GM12878 (cell line): ENCODE results near the gene DDX51. TPM values are rescaled to one million over a fixed set of nuclear protein-coding genes. Genes with fewer than 3 reads are reported as not detected.
A peak's percentile ranks its signal among the peaks of the same experiment; 100 is the strongest.

Experiments
- ATAC-seq: fragments of 200-7000 bp; cut with Tn5 transposase; 3 replicates; pipeline ENCODE4 v1.9.1; 2020; ENCODE audit warnings: mild to moderate bottlenecking, moderate library complexity
- BruUV-seq: library from RNA; stranded (reverse); fragments of 400-500 nt; replicated peaks from 2 replicates; lab custom pipeline; 2021; lab: Mats Ljungman, UMichigan
- CTCF ChIA-PET: fragments of 300-600 bp; sonication (Branson Sonifier 250); formaldehyde crosslinking; extraction: SDS; loops from one replicate; lab custom pipeline; 2021; ENCODE audit warnings: inconsistent platforms; lab: Yijun Ruan, JAX
- POLR2A ChIA-PET: fragments of 350-600 bp; formaldehyde crosslinking; extraction: SDS; loops from one replicate; lab custom pipeline; 2021; ENCODE audit warnings: inconsistent platforms; lab: Charles Lee
- RAD21 ChIA-PET: fragments of 300-600 bp; sonication (Branson Sonifier 250); formaldehyde crosslinking; loops from one replicate; lab custom pipeline; 2023; ENCODE audit warnings: antibody characterized with exemption; ENCODE audit not compliant: unreplicated experiment; lab: Charles Lee
- SMC1A ChIA-PET: fragments of 300-600 bp; sonication (Branson Sonifier 250); formaldehyde crosslinking; loops from one replicate; lab custom pipeline; 2023; ENCODE audit not compliant: unreplicated experiment, uncharacterized antibody; lab: Charles Lee
- DNase-seq: peaks from one replicate; pipeline ENCODE4 v3.0.0-alpha.2; 2011; ENCODE audit warnings: low read depth, low spot score
- FAIRE-seq: peaks from 3 replicates; lab custom pipeline; 2011; peaks lifted over from hg19 to GRCh38; lab: Jason Lieb, UNC
- H2AFZ ChIP-seq: 2 replicates; pipeline ENCODE4 v1.6.0; 2011; ENCODE audit warnings: low read depth, low read length, control low read depth; ENCODE audit not compliant: control insufficient read depth
- H3K27ac ChIP-seq: 2 replicates; pipeline ENCODE4 v1.5.1; 2011; ENCODE audit warnings: control low read depth; ENCODE audit not compliant: control insufficient read depth, insufficient read depth
- H3K27me3 ChIP-seq, 2 experiments: replicated peaks in 1 of 2; 2 replicates each; pipeline versions ENCODE4 v1.6.0 to v1.6.1; 2011; ENCODE audit warnings: low read length in 1 of 2; ENCODE audit not compliant: control insufficient read depth in 2 of 2, insufficient read depth in 2 of 2
- H3K36me3 ChIP-seq, 2 experiments: 2 replicates each; pipeline ENCODE4 v1.5.1; 2011; ENCODE audit warnings: low read length in 1 of 2; ENCODE audit not compliant: control insufficient read depth in 2 of 2, insufficient read depth in 2 of 2
- H3K4me1 ChIP-seq: 2 replicates; pipeline ENCODE4 v1.6.1; 2011; ENCODE audit warnings: mild to moderate bottlenecking, low read length, moderate library complexity, mixed read lengths; ENCODE audit not compliant: control insufficient read depth, insufficient read depth
- H3K4me2 ChIP-seq: 2 replicates; pipeline ENCODE4 v1.6.0; 2011; ENCODE audit warnings: control low read depth; ENCODE audit not compliant: control insufficient read depth, insufficient read depth
- H3K4me3 ChIP-seq: fragments of 200-600 bp; sonication (generic); 2 replicates; pipeline ENCODE4 v1.5.1; 2016
- H3K79me2 ChIP-seq: 2 replicates; pipeline ENCODE4 v1.6.0; 2011; ENCODE audit warnings: low read length; ENCODE audit not compliant: control insufficient read depth, insufficient read depth
- H3K9ac ChIP-seq: 2 replicates; pipeline ENCODE4 v1.8.0; 2011; ENCODE audit warnings: low read length, control low read depth, mixed read lengths; ENCODE audit not compliant: control insufficient read depth, insufficient read depth
- H3K9me3 ChIP-seq: replicated peaks from 3 replicates; pipeline ENCODE4 v1.5.1; 2011; ENCODE audit warnings: mild to moderate bottlenecking, low read length; ENCODE audit not compliant: control insufficient read depth, insufficient read depth
- H4K20me1 ChIP-seq: 2 replicates; pipeline ENCODE4 v1.6.0; 2011; ENCODE audit not compliant: control insufficient read depth, insufficient read depth
- EED ChIP-seq: sonication (generic); IDR thresholded peaks from 2 replicates; pipeline ENCODE4 v1.6.1; 2016; ENCODE audit warnings: antibody characterized with exemption, low read depth
- HDAC6 ChIP-seq: fragments of 200-600 bp; sonication (generic); IDR thresholded peaks from one replicate; pipeline ENCODE4 v1.8.0; 2017; ENCODE audit warnings: antibody characterized with exemption; ENCODE audit not compliant: unreplicated experiment
- JUNB ChIP-seq: IDR thresholded peaks from 2 replicates; pipeline ENCODE4 v1.6.1; 2016; ENCODE audit warnings: antibody characterized with exemption, mild to moderate bottlenecking
- JUND ChIP-seq: IDR thresholded peaks from 2 replicates; pipeline ENCODE4 v1.6.1; 2012; ENCODE audit warnings: low read depth, mild to moderate bottlenecking, low read length, improper control_type of control experiment, moderate library complexity
- ZNF207 ChIP-seq: fragments of 450-650 bp; IDR thresholded peaks from 2 replicates; pipeline ENCODE4 v1.6.1; 2014; ENCODE audit warnings: antibody characterized with exemption, mild to moderate bottlenecking, borderline replicate concordance
- WGBS: methylation state at CpG from one replicate; pipeline ENCODE4 v1.1.6; 2016; ENCODE audit warnings: low lambda C conversion rate; ENCODE audit not compliant: insufficient replicate concordance, insufficient coverage; ENCODE audit errors: missing lambda C conversion rate; 5-methylcytosine and 5-hydroxymethylcytosine counted together
- in situ Hi-C: fragments of 300-500 bp; cut with MboI; formaldehyde crosslinking; loops from 9 replicates; pipeline ENCODE4 v1.14.3; 2018; ENCODE audit warnings: mixed read lengths
- intact Hi-C: fragments of 100-400 bp; cut with micrococcal nuclease; formaldehyde crosslinking; loops from one replicate; pipeline ENCODE4 v1.14.2; 2022; ENCODE audit not compliant: unreplicated experiment
- polyA plus RNA-seq, 11 experiments: library from polyadenylated mRNA; depleted of rRNA in 4 of 11; unstranded in 6 of 11; stranded (reverse) in 5 of 11; fragments of >200 nt; fragmentation: Nextera tagmentation in 4 of 11; fragmentation: Illumina TruSeq in 1 of 11; extraction: Ambion mirVana in 4 of 11; extraction: Trizol in 1 of 11; gene quantifications; 1 replicate in 1 of 11; 2 replicates in 10 of 11; pipeline versions ENCODE4 v1.2.1 to v1.2.3, GENCODE V29; 2011 to 2016; ENCODE audit warnings: inconsistent platforms in 2 of 11, missing spikeins in 2 of 11, low read depth in 1 of 11
- total RNA-seq, 4 experiments: library from RNA; depleted of rRNA in 3 of 4; stranded (reverse); fragments of >200 nt in 3 of 4; fragmentation: Illumina TruSeq in 1 of 4; extraction: Trizol in 1 of 4; gene quantifications; 2 replicates each; pipeline versions ENCODE4 v1.2.1 to v1.2.3, GENCODE V29; 2013 to 2021

Gene DDX51
- total and polyA plus RNA-seq, 10 of the 15 experiments (the other 5 are each of a cell fraction or from before 2014, with no cell fraction given): 0.97 to 29.1 (median 9.8) TPM

GRCh38 chr12:132190834-132191500 is 46.8 kb upstream of the DDX51 start:
- no peak for ATAC-seq
- DNase-seq: no peak
- CTCF ChIA-PET: interaction anchor here (0.6 kb wide), 1 partner anchor 31 kb away, joined by 4 read pairs; no protein-coding TSS in a partner anchor
- Histone ChIP-seq H4K20me1 (no peaks in the 10 kb centered on the region), H3K4me1 (no peaks in the 10 kb centered on the region), H3K79me2 (no peaks in the 10 kb centered on the region), H3K27me3 (peaks cover 0 to 2% of the 10 kb centered on the region in 2 experiments; a peak in 1 of 4 replicates), H3K27ac (no peak overlapping the region), H3K4me2 (0 out of 2 replicates have a peak overlapping the region, but pooled peaks have one; percentile 94), H2AFZ (no peak overlapping the region), H3K4me3 (no peak overlapping the region), H3K9me3 (peaks cover 2% of the 10 kb centered on the region; the same call in 2 of the 3 replicates), H3K9ac (no peak overlapping the region), H3K36me3 (no peaks in the 10 kb centered on the region)
- RAD21 ChIA-PET: no interaction called here
- WGBS: 73% methylated on average over 30 of the region's 30 CpGs
- FAIRE-seq: no peak
- intact Hi-C loops: no loop called here
- BruUV-seq: no TSS peak
- SMC1A ChIA-PET: no interaction called here
- in situ Hi-C loops: no loop called here
- TF ChIP-seq ZNF207 (no peak), JUNB (no peak), EED (no peak), HDAC6 (no peak)
- POLR2A ChIA-PET: no interaction called here

- ATAC-seq: peak; percentile 29
- Histone ChIP-seq H3K4me1 (no peaks in the 10 kb centered on the region), H4K20me1 (no peaks in the 10 kb centered on the region), H3K27ac (no peak overlapping the region), H3K4me3 (peak overlapping the region; percentile 71; the same call in 1 of the 2 replicates), H3K79me2 (no peaks in the 10 kb centered on the region)
- no peak for FAIRE-seq
- 45% methylated on average over 58 of the region's 59 CpGs for WGBS
- SMC1A ChIA-PET: no interaction called here
- in situ Hi-C loops: no loop called here
- no peak for TF ChIP-seq JUND
- TF ChIP-seq, all 136 proteins: peak for 0
- Histone ChIP-seq H3K9ac (no peak overlapping the region), H2AFZ (peak overlapping the region; percentile 45), H3K36me3 (no peaks in the 10 kb centered on the region), H3K4me2 (peak overlapping the region; percentile 94), H3K9me3 (peaks cover 2% of the 10 kb centered on the region; the same call in 2 of the 3 replicates), H3K27me3 (peaks cover 0 to 2% of the 10 kb centered on the region in 2 experiments; a peak in 1 of 4 replicates)
- no peak for DNase-seq
- ChIA-PET POLR2A (no interaction called here), RAD21 (no interaction called here), CTCF (no interaction called here)
- no TSS peak for BruUV-seq
- intact Hi-C loops: no loop called here
These were observed 46.1 kb upstream of the DDX51 start for GRCh38 chr12:132190012-132190755.
